ENCODE results near the gene CNPY1. TPM values are rescaled to one million over a fixed set of nuclear protein-coding genes. Genes with fewer than 3 reads are reported as not detected.

CNPY1 gene
- total and polyA plus RNA-seq, 2 donors (not counting 1 experiment from before 2014, with no cell fraction given) = not detected

- POLR2A ChIA-PET = no interaction called here
- H3K36me3 ChIP-seq (replicated peaks in 1 of 2; ENCODE audit: control extremely low read depth in 1 of 2, control insufficient read depth in 1 of 2, extremely low read depth in 1 of 2, insufficient read depth in 2 of 2, low read length in 1 of 2) = no peaks in the 10 kb centered on the region
- Mint-ChIP-seq H3K27me3 (peaks cover 72% of the 10 kb centered on the region), H3K9me3 (ENCODE audit: insufficient read depth) (no peaks in the 10 kb centered on the region), H3K4me3 (no peak overlapping the region), H3K4me1 (peaks cover 12% of the 10 kb centered on the region), H3K27ac (no peak overlapping the region)
- no peak for TF ChIP-seq CTCF (IDR thresholded peaks at IDR 0.05)
- no peak for TF ChIP-seq EZH2 (IDR thresholded peaks at IDR 0.05; ENCODE audit: borderline replicate concordance, insufficient read depth, low read depth, low read length, poor library complexity, severe bottlenecking)
- H3K4me1 ChIP-seq (ENCODE audit: control insufficient read depth in 2 of 2, insufficient read depth in 2 of 2, low read length in 2 of 2) = peaks cover 15 to 27% of the 10 kb centered on the region in 2 donors
- H3K27me3 ChIP-seq (replicated peaks in 1 of 4; ENCODE audit: control extremely low read depth in 1 of 4, control insufficient read depth in 3 of 4, insufficient read depth in 4 of 4, low read length in 3 of 4) = peaks cover 5 to 60% (median 53%) of the 10 kb centered on the region in 4 experiments
- H3K79me2 ChIP-seq (ENCODE audit: control insufficient read depth, insufficient read depth, low read length) = no peaks in the 10 kb centered on the region
- H3K4me3 ChIP-seq (ENCODE audit: control extremely low read depth in 1 of 5, extremely low read depth in 1 of 5, insufficient read depth in 1 of 5, low read depth in 2 of 5, low read length in 4 of 5) = no peak overlapping the region
- H3K9ac ChIP-seq (ENCODE audit: low read length) = no peak overlapping the region
- CTCF ChIA-PET = no interaction called here
- intact Hi-C loops (cut with micrococcal nuclease) = loop anchor here (2.0 kb wide), 1 partner anchor 55 kb away; no protein-coding TSS in a partner anchor
- H4K20me1 ChIP-seq (ENCODE audit: control insufficient read depth, insufficient read depth, low read length, poor library complexity, severe bottlenecking) = no peaks in the 10 kb centered on the region
- 0% methylated on average over 1 of the region's 5 CpGs for WGBS (ENCODE audit: insufficient coverage)
- H2AFZ ChIP-seq (ENCODE audit: insufficient read depth, low read depth, low read length, poor library complexity, severe bottlenecking) = no peak overlapping the region
- H3K4me2 ChIP-seq (replicated peaks; ENCODE audit: low read depth, low read length, poor library complexity, severe bottlenecking) = no peak overlapping the region
- DNase-seq (no peak), ATAC-seq (ENCODE audit: low read depth) (no peak)
- H3K27ac ChIP-seq (ENCODE audit: low read length in 2 of 2) = no peak overlapping the region
- H3K9me3 ChIP-seq (ENCODE audit: control extremely low read depth in 1 of 3, control insufficient read depth in 2 of 3, insufficient read depth in 1 of 3, low read length in 2 of 3) = peaks cover 4 to 12% (median 7%) of the 10 kb centered on the region in 3 donors
These were observed 34.7 kb downstream of the CNPY1 start for GRCh38 chr7:155511702-155511996.

- no peak overlapping the region for H3K4me3 Mint-ChIP-seq
- no peak overlapping the region for H3K9ac ChIP-seq (ENCODE audit: low read length)
- intact Hi-C loops (cut with micrococcal nuclease) = loop anchor here (2.0 kb wide), 1 partner anchor 54 kb away; no protein-coding TSS in a partner anchor
These were observed 35.2 kb downstream of the CNPY1 start for GRCh38 chr7:155510975-155511701.

More at GRCh38 chr7:155510975-155511701, 35.2 kb downstream of the CNPY1 start:
- no peak for TF ChIP-seq CTCF (IDR thresholded peaks at IDR 0.05)
- TF ChIP-seq EZH2 (IDR thresholded peaks at IDR 0.05; ENCODE audit: borderline replicate concordance, insufficient read depth, low read depth, low read length, poor library complexity, severe bottlenecking) = no peak
- Mint-ChIP-seq H3K27me3 (peaks cover 75% of the 10 kb centered on the region), H3K27ac (no peak overlapping the region), H3K9me3 (ENCODE audit: insufficient read depth) (no peaks in the 10 kb centered on the region), H3K4me1 (peaks cover 12% of the 10 kb centered on the region)
- Histone ChIP-seq H3K27ac (ENCODE audit: low read length in 2 of 2) (no peak overlapping the region), H3K4me1 (ENCODE audit: control insufficient read depth in 2 of 2, insufficient read depth in 2 of 2, low read length in 2 of 2) (peaks cover 18 to 29% of the 10 kb centered on the region in 2 donors), H3K79me2 (ENCODE audit: control insufficient read depth, insufficient read depth, low read length) (no peaks in the 10 kb centered on the region), H3K4me3 (ENCODE audit: control extremely low read depth in 1 of 5, extremely low read depth in 1 of 5, insufficient read depth in 1 of 5, low read depth in 2 of 5, low read length in 4 of 5) (no peak overlapping the region), H4K20me1 (ENCODE audit: control insufficient read depth, insufficient read depth, low read length, poor library complexity, severe bottlenecking) (no peaks in the 10 kb centered on the region), H3K9me3 (ENCODE audit: control extremely low read depth in 1 of 3, control insufficient read depth in 2 of 3, insufficient read depth in 1 of 3, low read length in 2 of 3) (peaks cover 4 to 12% (median 7%) of the 10 kb centered on the region in 3 donors), H3K36me3 (replicated peaks in 1 of 2; ENCODE audit: control extremely low read depth in 1 of 2, control insufficient read depth in 1 of 2, extremely low read depth in 1 of 2, insufficient read depth in 2 of 2, low read length in 1 of 2) (no peaks in the 10 kb centered on the region), H2AFZ (ENCODE audit: insufficient read depth, low read depth, low read length, poor library complexity, severe bottlenecking) (no peak overlapping the region), H3K4me2 (replicated peaks; ENCODE audit: low read depth, low read length, poor library complexity, severe bottlenecking) (no peak overlapping the region), H3K27me3 (replicated peaks in 1 of 4; ENCODE audit: control extremely low read depth in 1 of 4, control insufficient read depth in 3 of 4, insufficient read depth in 4 of 4, low read length in 3 of 4) (peaks cover 5 to 65% (median 58%) of the 10 kb centered on the region in 4 experiments)
- POLR2A ChIA-PET = no interaction called here
- ATAC-seq (ENCODE audit: low read depth) (no peak), DNase-seq (no peak)
- CTCF ChIA-PET = no interaction called here
- WGBS (ENCODE audit: insufficient coverage) = 13% methylated on average over 2 of the region's 6 CpGs
